HAP-1 (cell line): ENCODE data around the gene MROH7.

Source experiments
- DNase-seq, 2 experiments: peaks; one replicate each; pipeline ENCODE4 v3.0.0-alpha.2; 2016 to 2020; ENCODE audit warnings: low spot score in 2 of 2
- H3K27me3 ChIP-seq: fragments of 250-450 bp; sonication (Bioruptor Pico); 2 replicates; pipeline ENCODE4 v1.5.1; 2020; ENCODE audit warnings: low read depth, mild to moderate bottlenecking, moderate library complexity
- H3K36me3 ChIP-seq: fragments of 250-450 bp; sonication (Bioruptor Pico); replicated peaks from 2 replicates; pipeline ENCODE4 v1.5.1; 2020; ENCODE audit warnings: mild to moderate bottlenecking
- H3K4me1 ChIP-seq: fragments of 250-450 bp; sonication (Bioruptor Pico); 2 replicates; pipeline ENCODE4 v1.5.1; 2020; ENCODE audit warnings: mild to moderate bottlenecking
- H3K4me3 ChIP-seq: fragments of 250-450 bp; sonication (Bioruptor Pico); 2 replicates; pipeline ENCODE4 v1.5.1; 2020; ENCODE audit warnings: mild to moderate bottlenecking, moderate library complexity
- H3K9me3 ChIP-seq: fragments of 250-450 bp; sonication (Bioruptor Pico); 2 replicates; pipeline ENCODE4 v1.5.1; 2020; ENCODE audit warnings: mild to moderate bottlenecking, moderate library complexity
- in situ Hi-C: fragments of 300-500 bp; cut with MboI; formaldehyde crosslinking; loops from 3 replicates; pipeline ENCODE4 v1.14.3; 2020; ENCODE audit warnings: low sequenced_read_pairs, inconsistent platforms, mixed read lengths

MROH7 gene

DNA sequence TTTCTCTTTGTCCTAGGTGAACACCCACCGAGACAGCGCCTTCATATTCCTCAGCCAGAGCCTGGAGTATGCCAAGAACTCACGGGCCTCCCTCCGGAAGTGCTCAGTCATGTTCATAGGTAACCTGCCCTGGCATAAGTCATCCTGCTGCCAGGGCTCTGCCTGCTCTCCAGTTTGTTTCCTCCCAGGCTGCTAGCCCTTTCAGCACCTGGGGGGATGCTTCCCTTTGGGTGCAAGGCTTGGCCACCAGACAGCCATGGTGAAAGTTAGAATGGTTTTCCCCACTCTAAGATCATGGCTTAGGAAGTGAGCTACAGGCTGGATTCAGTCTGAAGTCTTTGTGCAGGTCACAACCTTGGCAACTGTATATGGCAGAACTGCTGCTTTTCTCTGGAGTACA lies 64.8 kb downstream of the MROH7 start:
- no peaks in the 10 kb centered on the region for H3K9me3 ChIP-seq
- no peak for DNase-seq
- in situ Hi-C loops, result no loop called here
- no peak overlapping the region for H3K4me3 ChIP-seq
- peaks cover 27% of the 10 kb centered on the region for H3K27me3 ChIP-seq
- H3K4me1 ChIP-seq, result no peaks in the 10 kb centered on the region
- no peaks in the 10 kb centered on the region for H3K36me3 ChIP-seq

DNA sequence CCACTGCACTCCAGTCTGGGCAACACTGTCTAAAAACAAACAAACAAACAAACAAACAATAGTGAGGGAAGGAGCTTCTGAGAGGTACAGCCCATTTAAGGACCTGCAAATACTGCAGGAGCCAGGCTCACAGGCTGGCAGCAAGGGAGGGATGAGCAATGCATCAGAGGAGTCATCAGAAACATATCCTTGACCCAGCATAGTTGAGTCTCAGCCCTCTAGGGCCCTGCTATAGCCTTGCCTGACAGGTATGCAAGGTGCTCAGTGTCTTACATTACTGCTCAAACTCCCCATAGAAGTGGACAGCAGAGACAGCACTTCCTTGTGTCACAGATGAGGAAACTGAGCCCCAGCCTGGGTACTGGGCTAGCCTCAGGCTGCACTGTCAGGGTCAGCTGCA lies 66.8 kb downstream of the MROH7 start:
- Histone ChIP-seq H3K4me3 (no peak overlapping the region), H3K36me3 (no peaks in the 10 kb centered on the region), H3K4me1 (no peaks in the 10 kb centered on the region), H3K9me3 (no peaks in the 10 kb centered on the region), H3K27me3 (peaks cover 19% of the 10 kb centered on the region)
- in situ Hi-C loops, result no loop called here
- no peak for DNase-seq

DNA sequence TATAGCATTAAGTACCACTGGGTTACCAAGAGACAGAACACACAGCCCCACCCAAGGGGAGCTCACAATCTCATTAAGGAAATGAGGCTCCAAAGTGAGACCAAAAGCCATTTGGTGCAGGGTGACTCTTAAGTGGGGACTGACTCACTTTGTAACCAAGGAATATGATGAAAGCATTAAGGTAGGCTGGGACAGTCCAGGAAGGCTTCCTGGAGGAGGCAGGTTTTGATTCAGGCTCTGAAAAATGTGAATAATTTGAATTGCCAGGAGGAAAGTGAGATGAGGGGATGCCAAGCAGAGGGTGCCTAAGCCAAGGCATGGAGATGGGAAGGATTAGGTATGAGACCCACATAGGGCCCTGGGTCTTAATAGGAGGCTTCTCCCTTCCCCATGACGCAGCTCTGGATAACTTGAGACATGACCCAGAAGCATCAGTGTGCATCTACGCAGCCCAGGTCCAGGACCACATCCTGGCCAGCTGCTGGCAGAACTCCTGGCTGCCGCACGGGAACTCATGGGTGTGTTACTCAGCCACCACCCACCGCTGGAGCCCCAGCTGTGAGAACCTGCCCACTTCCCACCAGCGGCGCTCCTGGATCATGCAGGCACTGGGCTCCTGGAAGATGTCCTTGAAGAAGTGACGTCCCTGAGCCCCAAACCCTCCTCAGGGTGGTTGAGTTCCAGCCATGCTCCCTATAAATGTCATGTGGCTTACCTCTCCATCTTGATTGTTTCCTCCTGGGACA lies 68.1 kb downstream of the MROH7 start:
- DNase-seq, result no peak
- no peaks in the 10 kb centered on the region for H3K4me1 ChIP-seq
- no peaks in the 10 kb centered on the region for H3K36me3 ChIP-seq
- H3K27me3 ChIP-seq, result peaks cover 19% of the 10 kb centered on the region
- H3K4me3 ChIP-seq, result no peak overlapping the region
- H3K9me3 ChIP-seq, result no peaks in the 10 kb centered on the region
- in situ Hi-C loops, result no loop called here

DNA sequence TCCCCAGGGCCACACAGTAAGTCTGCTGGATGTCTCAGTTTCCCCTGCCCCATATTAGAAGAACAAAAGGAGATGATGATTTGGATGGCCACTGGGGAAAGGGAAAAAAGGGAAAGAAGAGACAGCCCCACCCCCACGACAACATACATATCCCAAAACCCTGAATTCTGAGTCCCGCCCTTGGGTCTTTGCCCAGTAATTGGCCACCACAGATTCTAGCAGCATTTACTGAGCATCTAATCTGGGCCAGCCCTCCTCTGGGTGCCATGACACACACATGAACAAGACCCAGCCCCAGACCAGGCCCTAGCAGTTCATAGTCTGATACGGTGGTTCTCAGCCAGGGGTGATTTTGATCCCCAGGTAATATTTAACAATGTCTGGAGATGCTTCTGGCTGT lies 68.8 kb downstream of the MROH7 start:
- Histone ChIP-seq H3K27me3 (peaks cover 19% of the 10 kb centered on the region), H3K4me1 (peaks cover 3% of the 10 kb centered on the region; the same call in 1 of the 2 replicates), H3K36me3 (no peaks in the 10 kb centered on the region), H3K9me3 (no peaks in the 10 kb centered on the region), H3K4me3 (no peak overlapping the region)
- in situ Hi-C loops, result no loop called here
- DNase-seq, result no peak

DNA sequence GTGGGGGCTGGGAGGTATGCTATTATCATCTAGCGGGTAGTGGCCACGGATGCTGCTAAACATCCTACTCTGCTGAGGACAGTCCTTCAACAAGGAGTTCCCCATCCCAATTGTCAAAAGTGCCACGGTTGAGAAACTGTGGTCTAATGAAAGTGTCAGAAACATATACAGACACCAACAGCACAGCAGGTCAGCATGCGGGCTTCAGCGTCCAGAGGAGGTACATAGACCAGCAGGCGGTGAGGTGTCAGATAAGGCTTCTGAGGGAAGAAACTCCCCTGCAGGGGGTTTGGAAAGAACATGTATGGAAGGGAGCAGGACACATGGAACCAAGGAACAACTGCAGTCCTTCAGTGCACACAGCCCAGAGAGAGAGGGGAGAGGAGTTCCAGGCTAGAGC lies 69.3 kb downstream of the MROH7 start:
- no peaks in the 10 kb centered on the region for H3K9me3 ChIP-seq
- in situ Hi-C loops, result no loop called here

DNA sequence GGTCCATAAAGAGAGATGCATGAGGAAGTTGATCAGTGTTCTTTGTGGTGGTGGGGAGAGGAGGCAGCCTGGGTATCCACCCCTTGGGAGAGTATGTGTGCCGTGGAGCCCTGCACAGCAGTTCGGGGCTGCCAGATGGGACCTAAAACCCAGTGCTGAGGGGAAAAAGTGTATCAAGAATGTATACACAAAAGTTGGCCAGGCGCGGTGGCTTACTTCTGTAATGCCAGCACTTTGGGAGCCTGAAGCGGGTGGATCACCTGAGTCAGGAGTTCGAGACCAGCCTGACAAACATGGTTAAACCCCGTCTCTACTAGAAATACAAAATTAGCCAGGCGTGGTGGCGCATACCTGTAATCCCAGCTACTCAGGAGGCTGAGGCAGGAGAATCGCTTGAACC lies 70.0 kb downstream of the MROH7 start:
- in situ Hi-C loops, result no loop called here
- Histone ChIP-seq H3K36me3 (no peaks in the 10 kb centered on the region), H3K9me3 (no peaks in the 10 kb centered on the region), H3K4me3 (no peak overlapping the region), H3K4me1 (peaks cover 6% of the 10 kb centered on the region; the same call in 1 of the 2 replicates), H3K27me3 (peaks cover 15% of the 10 kb centered on the region)
- no peak for DNase-seq

More for the DNA sequence above, 69.3 kb downstream of the MROH7 start:
- Histone ChIP-seq H3K4me3 (no peak overlapping the region), H3K36me3 (no peaks in the 10 kb centered on the region), H3K27me3 (peaks cover 19% of the 10 kb centered on the region), H3K4me1 (peaks cover 4% of the 10 kb centered on the region; the same call in 1 of the 2 replicates)
- DNase-seq, result no peak

DNA sequence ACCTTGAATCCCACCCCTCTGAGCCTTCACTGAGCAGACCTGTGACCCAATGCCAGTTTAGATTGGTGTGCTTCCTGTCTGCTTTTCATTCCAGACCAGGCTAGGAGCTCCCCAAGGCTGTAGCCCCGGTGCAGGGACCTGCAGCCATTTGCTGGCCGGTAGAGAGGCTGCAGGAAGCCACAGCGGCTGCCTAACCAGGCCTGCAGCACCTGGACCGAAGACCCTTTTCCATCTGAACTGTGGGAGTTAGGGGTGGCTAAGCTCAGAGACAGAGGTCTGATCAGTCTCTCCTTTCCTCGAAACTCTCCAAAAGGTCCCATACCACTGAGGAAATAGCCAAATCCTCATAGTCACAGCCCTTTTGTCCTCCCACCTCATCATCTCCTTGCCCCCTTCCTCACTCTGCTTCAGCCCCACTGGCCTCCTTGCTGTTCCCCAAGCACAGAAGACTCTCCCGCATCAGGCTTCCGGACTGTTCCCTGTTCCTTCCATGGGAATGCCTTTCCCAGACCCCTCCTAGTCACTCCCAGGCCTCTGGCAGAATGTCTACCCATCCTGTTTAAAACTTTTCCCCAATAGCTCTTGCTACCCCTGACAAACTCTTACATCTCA lies 73.4 kb downstream of the MROH7 start:
- no peak for DNase-seq
- peak overlapping the region; percentile 84 for H3K4me3 ChIP-seq
- no peaks in the 10 kb centered on the region for H3K9me3 ChIP-seq
- in situ Hi-C loops, result no loop called here
- H3K27me3 ChIP-seq, result no peaks in the 10 kb centered on the region
- H3K4me1 ChIP-seq, result peaks cover 7% of the 10 kb centered on the region; the same call in 1 of the 2 replicates
- H3K36me3 ChIP-seq, result peaks cover 17% of the 10 kb centered on the region

DNA sequence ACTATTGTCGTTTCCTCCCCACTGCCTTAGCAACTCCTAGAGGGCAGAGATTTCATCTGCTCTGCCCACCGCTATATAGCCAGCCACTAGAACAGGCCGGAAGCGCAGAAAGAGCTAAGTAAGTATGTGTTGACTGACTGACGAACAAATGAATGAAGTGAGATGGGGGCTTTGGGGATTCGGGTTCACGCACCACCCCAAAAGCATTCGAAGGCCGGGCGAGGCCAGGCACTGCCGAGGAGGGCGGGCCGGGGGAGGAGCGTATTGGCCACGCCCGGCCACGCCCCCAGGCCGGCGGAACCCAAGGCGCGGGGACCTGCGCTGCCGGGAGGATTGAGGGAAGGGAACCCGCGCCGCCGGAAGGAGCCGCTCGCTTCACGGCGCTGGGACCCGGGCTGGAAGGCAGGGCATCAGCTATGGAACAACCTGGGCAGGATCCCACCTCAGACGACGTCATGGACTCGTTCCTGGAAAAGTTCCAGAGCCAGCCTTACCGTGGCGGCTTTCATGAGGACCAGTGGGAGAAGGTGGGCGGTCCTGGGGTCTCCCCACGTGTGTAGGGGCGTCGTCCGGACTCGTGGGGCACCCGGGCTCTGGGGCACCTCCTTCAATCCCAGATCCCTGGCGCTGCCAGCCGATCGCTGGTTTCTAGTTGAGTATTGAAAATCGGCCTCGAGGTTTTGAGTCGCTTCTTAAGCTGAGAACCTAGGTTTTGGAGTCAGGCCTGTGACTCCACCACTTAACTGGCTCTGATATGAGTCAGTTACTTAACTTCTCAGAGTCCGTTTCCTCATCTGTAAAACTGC lies 74.1 kb downstream of the MROH7 start, which contains the start of gene TTC4:
Gene TTC4, plus strand, starts transcription at position 369 of the 806 bp plus-strand sequence. Its CDS starts 48 bp downstream, at position 417.
- in situ Hi-C loops, result no loop called here
- Histone ChIP-seq H3K4me1 (peaks cover 7% of the 10 kb centered on the region; the same call in 1 of the 2 replicates), H3K4me3 (peak within 1 kb of the TSS; percentile 84), H3K27me3 (no peaks in the 10 kb centered on the region), H3K36me3 (peaks cover 17% of the 10 kb centered on the region), H3K9me3 (no peaks in the 10 kb centered on the region)
- DNase-seq, result peak; percentile 74 to 87

DNA sequence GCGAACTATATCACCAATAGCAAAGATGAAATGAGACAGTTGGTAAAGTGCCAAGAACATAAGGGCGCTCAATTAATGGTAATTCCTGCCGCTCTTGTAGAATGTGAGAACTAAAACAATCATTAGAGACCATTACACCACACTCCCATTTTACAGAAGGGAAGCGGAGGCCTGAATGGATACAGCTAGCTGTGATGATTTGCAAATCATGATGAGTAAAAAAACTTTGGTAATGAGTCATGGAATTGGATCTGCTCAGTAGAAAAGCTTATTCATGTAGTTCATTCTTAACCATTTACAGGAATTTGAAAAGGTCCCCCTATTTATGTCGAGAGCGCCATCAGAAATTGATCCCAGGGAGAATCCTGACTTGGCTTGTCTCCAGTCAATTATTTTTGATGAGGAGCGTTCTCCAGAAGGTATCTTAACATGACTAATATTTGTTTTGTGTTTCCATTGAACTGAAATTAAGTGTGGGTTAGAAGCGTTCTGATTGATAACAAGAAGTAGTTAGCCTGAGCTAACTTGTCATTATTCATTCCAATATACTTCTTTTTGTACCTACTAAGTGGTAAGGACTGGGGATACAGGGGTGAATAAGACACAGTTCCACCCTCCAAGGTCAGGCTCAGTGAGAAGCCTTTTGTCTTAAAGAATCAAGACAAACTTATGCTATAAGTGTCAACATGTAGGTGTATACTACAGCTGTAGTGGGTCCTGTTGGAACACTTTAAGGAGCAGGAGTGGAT lies 74.9 kb downstream of the MROH7 start:
- Histone ChIP-seq H3K36me3 (peaks cover 22% of the 10 kb centered on the region), H3K4me3 (peak overlapping the region; percentile 84), H3K27me3 (no peaks in the 10 kb centered on the region), H3K9me3 (no peaks in the 10 kb centered on the region), H3K4me1 (peaks cover 9% of the 10 kb centered on the region)
- in situ Hi-C loops, result no loop called here
- no peak for DNase-seq

DNA sequence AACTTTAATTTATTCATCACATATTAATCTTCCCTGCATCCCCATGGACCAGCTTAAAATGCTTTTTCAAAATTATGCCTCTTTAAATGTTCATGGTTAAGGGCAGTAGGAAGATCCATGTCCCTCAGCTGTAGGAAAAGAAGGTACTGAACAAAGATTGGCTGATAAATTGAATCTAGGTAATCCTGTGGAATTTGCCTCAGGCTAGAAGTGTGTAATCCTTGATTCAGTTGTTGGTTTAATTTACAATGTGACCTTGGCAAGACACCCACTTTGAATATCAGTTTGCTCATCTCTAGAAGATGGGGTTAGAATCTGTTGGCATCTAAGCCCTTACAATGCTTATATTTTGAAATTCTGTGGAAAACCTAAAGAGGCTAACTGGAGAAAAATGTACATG lies 80.1 kb downstream of the MROH7 start:
- H3K4me1 ChIP-seq, result peaks cover 3% of the 10 kb centered on the region
- peaks cover 62% of the 10 kb centered on the region for H3K36me3 ChIP-seq
- H3K4me3 ChIP-seq, result no peak overlapping the region
- H3K27me3 ChIP-seq, result no peaks in the 10 kb centered on the region
- DNase-seq, result peak in 1 of 2 experiments; percentile 9
- in situ Hi-C loops, result no loop called here
- H3K9me3 ChIP-seq, result no peaks in the 10 kb centered on the region

DNA sequence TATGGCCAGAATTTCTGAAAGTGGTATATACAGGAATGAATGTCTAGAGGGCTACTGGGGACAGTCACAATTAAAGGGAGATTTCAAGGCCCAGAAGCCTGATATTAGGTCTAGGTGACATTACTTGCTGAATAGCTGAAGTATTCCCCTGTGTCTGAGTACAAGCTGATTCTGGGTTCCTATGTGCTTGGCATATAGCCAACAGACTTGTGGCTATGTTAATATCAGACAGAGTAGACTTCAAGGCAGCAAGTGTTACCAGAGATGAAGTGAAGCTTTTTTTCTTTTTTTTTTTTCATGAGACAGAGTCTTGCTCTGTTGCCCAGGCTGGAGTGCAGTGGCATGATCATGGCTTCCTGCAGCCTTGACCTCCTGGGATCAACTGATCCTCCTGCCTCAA lies 82.4 kb downstream of the MROH7 start:
- no peak overlapping the region for H3K4me3 ChIP-seq
- H3K36me3 ChIP-seq, result peaks cover 61% of the 10 kb centered on the region
- DNase-seq, result no peak
- H3K27me3 ChIP-seq, result no peaks in the 10 kb centered on the region
- in situ Hi-C loops, result no loop called here
- H3K9me3 ChIP-seq, result no peaks in the 10 kb centered on the region
- H3K4me1 ChIP-seq, result peaks cover 3% of the 10 kb centered on the region; the same call in 1 of the 2 replicates

DNA sequence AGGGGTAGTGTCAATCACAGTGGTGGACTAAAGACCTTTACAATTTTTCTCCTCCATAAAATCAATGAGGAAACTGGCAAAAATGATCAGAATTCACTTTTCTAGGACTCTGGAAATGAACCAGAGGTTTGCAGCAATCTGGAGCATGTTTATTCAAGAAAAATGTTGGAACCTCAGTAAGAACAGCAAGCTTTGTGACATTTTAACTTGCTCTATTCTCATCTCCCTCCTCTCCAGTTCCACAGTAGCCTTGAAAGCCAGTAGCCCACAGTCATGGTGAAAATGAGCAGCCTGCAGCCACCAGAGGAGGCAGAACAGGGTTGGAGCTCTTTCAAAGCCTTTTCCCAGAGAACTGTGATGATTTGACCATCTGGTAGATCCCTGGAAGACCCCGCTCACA lies 83.2 kb downstream of the MROH7 start:
- Histone ChIP-seq H3K9me3 (no peaks in the 10 kb centered on the region), H3K27me3 (no peaks in the 10 kb centered on the region), H3K4me3 (no peak overlapping the region), H3K4me1 (peaks cover 3% of the 10 kb centered on the region; the same call in 1 of the 2 replicates), H3K36me3 (peaks cover 62% of the 10 kb centered on the region)
- DNase-seq, result no peak
- in situ Hi-C loops, result no loop called here

DNA sequence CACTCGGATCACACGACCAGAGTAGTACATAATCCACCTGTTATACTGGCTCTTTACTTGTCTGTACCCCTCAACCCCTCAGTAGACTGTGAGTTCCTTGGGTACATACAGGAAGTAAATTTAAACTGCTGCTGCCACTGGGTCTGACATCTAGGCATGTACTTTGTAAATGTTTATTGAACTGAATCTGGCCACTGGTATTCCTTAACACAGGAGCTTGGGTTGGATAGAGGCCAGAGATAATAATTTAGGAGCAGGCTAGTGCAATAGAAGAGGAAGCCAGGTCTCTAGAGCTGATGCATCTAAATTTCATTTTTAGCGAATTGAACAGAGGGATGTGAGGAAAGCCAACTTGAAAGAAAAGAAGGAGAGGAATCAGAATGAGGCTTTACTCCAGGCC lies 86.4 kb downstream of the MROH7 start:
- H3K36me3 ChIP-seq, result peaks cover 61% of the 10 kb centered on the region
- no peak for DNase-seq
- H3K4me1 ChIP-seq, result no peaks in the 10 kb centered on the region
- H3K9me3 ChIP-seq, result no peaks in the 10 kb centered on the region
- in situ Hi-C loops, result no loop called here
- no peak overlapping the region for H3K4me3 ChIP-seq
- no peaks in the 10 kb centered on the region for H3K27me3 ChIP-seq
